IPS-NIHi7 (cell line): ENCODE measurements around the gene SORCS2.

ENCODE experiments used
- DNase-seq: peaks from one replicate; pipeline ENCODE4 v3.0.0; 2012; ENCODE audit warnings: mixed read lengths; ENCODE audit errors: extremely low spot score

The SORCS2 gene

GRCh38 chr4:7186031-7186430 lies 6.3 kb upstream of the SORCS2 start:
- DNase-seq: peak; percentile 76

GRCh38 chr4:7186516-7187167 lies 5.7 kb upstream of the SORCS2 start:
- no peak for DNase-seq

GRCh38 chr4:7187168-7187535 lies 5.2 kb upstream of the SORCS2 start:
- DNase-seq: no peak

- DNase-seq: no peak
These were observed 4.6 kb upstream of the SORCS2 start for GRCh38 chr4:7187691-7188090.

GRCh38 chr4:7189066-7189465 lies 3.3 kb upstream of the SORCS2 start:
- no peak for DNase-seq

GRCh38 chr4:7189475-7190277 lies 2.7 kb upstream of the SORCS2 start:
- no peak for DNase-seq

- no peak for DNase-seq
These were observed 2.1 kb upstream of the SORCS2 start for GRCh38 chr4:7190278-7190594.

- DNase-seq: no peak
These were observed 1.4 kb upstream of the SORCS2 start for GRCh38 chr4:7190691-7191545.

GRCh38 chr4:7191546-7192251 lies 639 bp upstream of the SORCS2 start:
- DNase-seq: no peak

GRCh38 chr4:7193030-7193958 lies 956 bp downstream of the SORCS2 start:
- no peak for DNase-seq

- no peak for DNase-seq
These were observed 2.2 kb downstream of the SORCS2 start for GRCh38 chr4:7194251-7195140.

- no peak for DNase-seq
These were observed 2.8 kb downstream of the SORCS2 start for GRCh38 chr4:7195141-7195515.

GRCh38 chr4:7195546-7196287 lies 3.4 kb downstream of the SORCS2 start:
- no peak for DNase-seq

GRCh38 chr4:7196288-7196651 lies 3.9 kb downstream of the SORCS2 start:
- no peak for DNase-seq

GRCh38 chr4:7196736-7197135 lies 4.4 kb downstream of the SORCS2 start:
- no peak for DNase-seq

GRCh38 chr4:7197910-7198309 lies 5.6 kb downstream of the SORCS2 start:
- DNase-seq: no peak

GRCh38 chr4:7198440-7199128 lies 6.2 kb downstream of the SORCS2 start:
- no peak for DNase-seq

- DNase-seq: no peak
These were observed 6.9 kb downstream of the SORCS2 start for GRCh38 chr4:7199129-7199725.
